ENCODE data around the gene APP.

Gene APP

GRCh38 chr21:26144031-26144430, 26.5 kb downstream of the APP start:
- H3K4me3 ChIP-seq (ENCODE audit: low read depth, low read length), result no peak overlapping the region
- peaks cover 17% of the 10 kb centered on the region for H3K4me1 ChIP-seq (ENCODE audit: control insufficient read depth, insufficient read depth, low read length)
- no peak for TF ChIP-seq ZEB2 (tag by site-specific recombination; IDR thresholded peaks at IDR 0.05)
- no peak for TF ChIP-seq ZNF138 (tag by site-specific recombination; IDR thresholded peaks at IDR 0.05; ENCODE audit: borderline replicate concordance)
- no peak for TF ChIP-seq ZNF155 (tag by site-specific recombination; IDR thresholded peaks at IDR 0.05)
- no peak for TF ChIP-seq ZNF146 (tag by site-specific recombination; IDR thresholded peaks at IDR 0.05)
- TF ChIP-seq ZNF561 (tag by site-specific recombination; IDR thresholded peaks at IDR 0.05; ENCODE audit: borderline replicate concordance), result no peak
- TF ChIP-seq ZNF175 (tag by site-specific recombination; IDR thresholded peaks at IDR 0.05), result no peak
- TF ChIP-seq TCF7L2 (IDR thresholded peaks at IDR 0.05; ENCODE audit: borderline replicate concordance, low read depth, low read length), result no peak
- TF ChIP-seq ZNF510 (tag by site-specific recombination; IDR thresholded peaks at IDR 0.05; ENCODE audit: insufficient replicate concordance), result no peak
- peaks cover 0 to 2% of the 10 kb centered on the region in 2 experiments; a peak in 1 of 3 replicates for H3K36me3 ChIP-seq (ENCODE audit: control insufficient read depth in 2 of 2, insufficient read depth in 1 of 2, low read length in 2 of 2)
- H3K9me3 ChIP-seq (ENCODE audit: control insufficient read depth, insufficient read depth, low read depth, low read length), result no peaks in the 10 kb centered on the region
- ChIA-PET POLR2A (no interaction called here), CTCF (no interaction called here)
- no peak overlapping the region for H3K27ac ChIP-seq (ENCODE audit: extremely low read depth, low read depth, low read length)

- Histone ChIP-seq H3K27ac (ENCODE audit: extremely low read depth, low read depth, low read length) (no peak overlapping the region), H3K4me1 (ENCODE audit: control insufficient read depth, insufficient read depth, low read length) (peaks cover 11% of the 10 kb centered on the region), H3K4me3 (ENCODE audit: low read depth, low read length) (no peak overlapping the region), H3K36me3 (ENCODE audit: control insufficient read depth in 2 of 2, insufficient read depth in 1 of 2, low read length in 2 of 2) (peaks cover 0 to 2% of the 10 kb centered on the region in 2 experiments; a peak in 2 of 3 replicates), H3K9me3 (ENCODE audit: control insufficient read depth, insufficient read depth, low read depth, low read length) (no peaks in the 10 kb centered on the region)
- CTCF ChIA-PET, result no interaction called here
- TF ChIP-seq ZNF292 (tag by site-specific recombination; IDR thresholded peaks at IDR 0.05; ENCODE audit: borderline replicate concordance, low read depth) (no peak), ZNF391 (tag by site-specific recombination; IDR thresholded peaks at IDR 0.05; ENCODE audit: borderline replicate concordance, low read depth) (no peak), ZNF76 (tag by site-specific recombination; IDR thresholded peaks at IDR 0.05; ENCODE audit: borderline replicate concordance, low read depth) (no peak), ZNF660 (tag by site-specific recombination; IDR thresholded peaks at IDR 0.05) (no peak), ZNF214 (tag by site-specific recombination; IDR thresholded peaks at IDR 0.05; ENCODE audit: borderline replicate concordance) (no peak), ZNF121 (tag by site-specific recombination; IDR thresholded peaks at IDR 0.05) (peak; percentile 66; the same call in 1 of the 2 replicates)
- TF ChIP-seq, protein P1, sequence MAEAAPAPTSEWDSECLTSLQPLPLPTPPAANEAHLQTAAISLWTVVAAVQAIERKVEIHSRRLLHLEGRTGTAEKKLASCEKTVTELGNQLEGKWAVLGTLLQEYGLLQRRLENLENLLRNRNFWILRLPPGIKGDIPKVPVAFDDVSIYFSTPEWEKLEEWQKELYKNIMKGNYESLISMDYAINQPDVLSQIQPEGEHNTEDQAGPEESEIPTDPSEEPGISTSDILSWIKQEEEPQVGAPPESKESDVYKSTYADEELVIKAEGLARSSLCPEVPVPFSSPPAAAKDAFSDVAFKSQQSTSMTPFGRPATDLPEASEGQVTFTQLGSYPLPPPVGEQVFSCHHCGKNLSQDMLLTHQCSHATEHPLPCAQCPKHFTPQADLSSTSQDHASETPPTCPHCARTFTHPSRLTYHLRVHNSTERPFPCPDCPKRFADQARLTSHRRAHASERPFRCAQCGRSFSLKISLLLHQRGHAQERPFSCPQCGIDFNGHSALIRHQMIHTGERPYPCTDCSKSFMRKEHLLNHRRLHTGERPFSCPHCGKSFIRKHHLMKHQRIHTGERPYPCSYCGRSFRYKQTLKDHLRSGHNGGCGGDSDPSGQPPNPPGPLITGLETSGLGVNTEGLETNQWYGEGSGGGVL (tag by site-specific recombination; IDR thresholded peaks at IDR 0.05), result no peak
- POLR2A ChIA-PET, result no interaction called here
Measured at GRCh38 chr21:26142363-26142762, 28.2 kb downstream of the APP start.

- no peak overlapping the region for H3K27ac ChIP-seq (ENCODE audit: extremely low read depth, low read depth, low read length)
- H3K36me3 ChIP-seq (ENCODE audit: control insufficient read depth in 2 of 2, insufficient read depth in 1 of 2, low read length in 2 of 2), result peaks cover 0 to 2% of the 10 kb centered on the region in 2 experiments; a peak in 2 of 3 replicates
- H3K9me3 ChIP-seq (ENCODE audit: control insufficient read depth, insufficient read depth, low read depth, low read length), result no peaks in the 10 kb centered on the region
- ChIA-PET CTCF (no interaction called here), POLR2A (interaction anchor here (1.7 kb wide), 1 partner anchor 16 kb away, joined by 5 read pairs; no protein-coding TSS in a partner anchor)
- no peak for TF ChIP-seq ZBTB17 (tag by site-specific recombination; IDR thresholded peaks at IDR 0.05)
- TF ChIP-seq, protein P2, sequence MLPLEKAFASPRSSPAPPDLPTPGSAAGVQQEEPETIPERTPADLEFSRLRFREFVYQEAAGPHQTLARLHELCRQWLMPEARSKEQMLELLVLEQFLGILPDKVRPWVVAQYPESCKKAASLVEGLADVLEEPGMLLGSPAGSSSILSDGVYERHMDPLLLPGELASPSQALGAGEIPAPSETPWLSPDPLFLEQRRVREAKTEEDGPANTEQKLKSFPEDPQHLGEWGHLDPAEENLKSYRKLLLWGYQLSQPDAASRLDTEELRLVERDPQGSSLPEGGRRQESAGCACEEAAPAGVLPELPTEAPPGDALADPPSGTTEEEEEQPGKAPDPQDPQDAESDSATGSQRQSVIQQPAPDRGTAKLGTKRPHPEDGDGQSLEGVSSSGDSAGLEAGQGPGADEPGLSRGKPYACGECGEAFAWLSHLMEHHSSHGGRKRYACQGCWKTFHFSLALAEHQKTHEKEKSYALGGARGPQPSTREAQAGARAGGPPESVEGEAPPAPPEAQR (tag by site-specific recombination; IDR thresholded peaks at IDR 0.05), result no peak
- TF ChIP-seq, protein P3, sequence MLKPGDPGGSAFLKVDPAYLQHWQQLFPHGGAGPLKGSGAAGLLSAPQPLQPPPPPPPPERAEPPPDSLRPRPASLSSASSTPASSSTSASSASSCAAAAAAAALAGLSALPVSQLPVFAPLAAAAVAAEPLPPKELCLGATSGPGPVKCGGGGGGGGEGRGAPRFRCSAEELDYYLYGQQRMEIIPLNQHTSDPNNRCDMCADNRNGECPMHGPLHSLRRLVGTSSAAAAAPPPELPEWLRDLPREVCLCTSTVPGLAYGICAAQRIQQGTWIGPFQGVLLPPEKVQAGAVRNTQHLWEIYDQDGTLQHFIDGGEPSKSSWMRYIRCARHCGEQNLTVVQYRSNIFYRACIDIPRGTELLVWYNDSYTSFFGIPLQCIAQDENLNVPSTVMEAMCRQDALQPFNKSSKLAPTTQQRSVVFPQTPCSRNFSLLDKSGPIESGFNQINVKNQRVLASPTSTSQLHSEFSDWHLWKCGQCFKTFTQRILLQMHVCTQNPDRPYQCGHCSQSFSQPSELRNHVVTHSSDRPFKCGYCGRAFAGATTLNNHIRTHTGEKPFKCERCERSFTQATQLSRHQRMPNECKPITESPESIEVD (tag by site-specific recombination; IDR thresholded peaks at IDR 0.05), result 0 out of 2 replicates have a peak, but pooled peaks have one; percentile 6
- TF ChIP-seq ZNF544 (tag by site-specific recombination; IDR thresholded peaks at IDR 0.05), result no peak
- 0 out of 2 replicates have a peak, but pooled peaks have one; percentile 33 for TF ChIP-seq ZNF664 (tag by site-specific recombination; IDR thresholded peaks at IDR 0.05)
- no peak for TF ChIP-seq ZNF560 (tag by site-specific recombination; IDR thresholded peaks at IDR 0.05; ENCODE audit: borderline replicate concordance)
- no peak for TF ChIP-seq HOXC10 (CRISPR knock-in tag; IDR thresholded peaks at IDR 0.05)
- no peak for TF ChIP-seq ZNF843 (tag by site-specific recombination; IDR thresholded peaks at IDR 0.05)
- no peak for TF ChIP-seq ZNF221 (tag by site-specific recombination; IDR thresholded peaks at IDR 0.05; ENCODE audit: borderline replicate concordance)
- no peak for TF ChIP-seq ZNF132 (tag by site-specific recombination; IDR thresholded peaks at IDR 0.05; ENCODE audit: borderline replicate concordance)
- no peak for TF ChIP-seq ZNF785 (tag by site-specific recombination; IDR thresholded peaks at IDR 0.05)
- no peak for TF ChIP-seq ZNF701 (tag by site-specific recombination; IDR thresholded peaks at IDR 0.05)
- H3K4me3 ChIP-seq (ENCODE audit: low read depth, low read length), result no peak overlapping the region
- H3K4me1 ChIP-seq (ENCODE audit: control insufficient read depth, insufficient read depth, low read length), result peaks cover 11% of the 10 kb centered on the region
Measured at GRCh38 chr21:26140926-26141325, 29.6 kb downstream of the APP start.

All from HEK293 (cell line).